Measurements from ENCODE around the gene NRARP. TPM values are rescaled to one million over a fixed set of nuclear protein-coding genes. Genes with fewer than 3 reads are reported as not detected.

Gene NRARP
- total RNA-seq, 1 experiment from 2014 or later = 51.5 TPM

DNA sequence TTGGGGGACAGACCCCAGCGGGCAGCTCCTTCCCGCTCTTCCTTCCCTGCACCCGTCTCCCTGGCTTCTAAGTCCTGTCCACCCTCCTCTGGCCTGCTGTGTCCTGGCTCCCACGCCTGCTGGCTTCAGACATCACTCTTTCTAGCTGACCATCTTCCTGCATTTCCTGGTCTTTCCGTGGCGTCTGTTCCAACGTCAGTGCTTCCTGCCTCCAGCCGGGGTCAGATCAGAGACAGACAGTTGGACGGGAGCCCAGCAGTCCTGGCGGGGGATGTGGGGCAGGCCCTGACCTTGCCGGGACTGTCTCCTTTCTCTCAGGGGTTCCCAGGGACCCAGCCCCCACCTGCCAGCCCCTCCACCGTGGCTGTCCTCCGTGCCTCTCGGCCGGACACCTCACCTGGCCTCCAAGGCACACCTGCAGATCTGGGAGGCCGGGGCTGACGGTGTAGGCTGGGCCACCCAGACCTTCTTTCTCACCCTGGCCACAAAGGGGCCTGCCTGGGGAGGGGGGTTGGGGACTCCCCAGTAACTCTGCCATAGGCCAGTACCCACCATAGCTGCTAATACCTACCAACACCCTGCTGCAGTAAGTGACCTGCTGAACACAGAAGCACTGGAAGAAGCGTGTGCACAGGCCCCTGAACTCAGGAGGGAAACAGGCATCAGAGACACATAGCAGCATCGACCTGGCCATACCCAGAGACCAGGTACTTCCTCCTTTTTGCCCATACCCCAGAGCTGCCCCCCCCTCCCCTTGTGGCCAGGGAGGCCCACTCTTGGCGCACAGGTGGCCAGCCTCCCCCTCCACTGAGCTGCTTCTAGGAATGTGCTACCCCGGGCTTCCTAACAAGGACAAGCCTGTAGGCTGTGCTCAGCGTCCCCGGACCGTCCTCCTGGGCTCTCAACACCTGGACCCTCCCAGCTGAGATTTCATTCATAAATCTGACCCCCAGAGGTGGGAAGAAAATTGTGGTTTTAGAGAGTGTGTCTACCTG is 5.1 kb downstream of the NRARP start:
- ATAC-seq (no peak), DNase-seq (ENCODE audit: low spot score) (peak; percentile 17)
- H3K9me3 Mint-ChIP-seq = peaks cover 4% of the 10 kb centered on the region
- peaks cover 36% of the 10 kb centered on the region for H3K27me3 Mint-ChIP-seq (ENCODE audit: low read depth)
- TF ChIP-seq, protein P1, sequence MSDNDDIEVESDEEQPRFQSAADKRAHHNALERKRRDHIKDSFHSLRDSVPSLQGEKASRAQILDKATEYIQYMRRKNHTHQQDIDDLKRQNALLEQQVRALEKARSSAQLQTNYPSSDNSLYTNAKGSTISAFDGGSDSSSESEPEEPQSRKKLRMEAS (CRISPR knock-in tag; IDR thresholded peaks at IDR 0.05) = 0 out of 2 replicates have a peak, but pooled peaks have one; percentile 3
- TF ChIP-seq, protein P2, sequence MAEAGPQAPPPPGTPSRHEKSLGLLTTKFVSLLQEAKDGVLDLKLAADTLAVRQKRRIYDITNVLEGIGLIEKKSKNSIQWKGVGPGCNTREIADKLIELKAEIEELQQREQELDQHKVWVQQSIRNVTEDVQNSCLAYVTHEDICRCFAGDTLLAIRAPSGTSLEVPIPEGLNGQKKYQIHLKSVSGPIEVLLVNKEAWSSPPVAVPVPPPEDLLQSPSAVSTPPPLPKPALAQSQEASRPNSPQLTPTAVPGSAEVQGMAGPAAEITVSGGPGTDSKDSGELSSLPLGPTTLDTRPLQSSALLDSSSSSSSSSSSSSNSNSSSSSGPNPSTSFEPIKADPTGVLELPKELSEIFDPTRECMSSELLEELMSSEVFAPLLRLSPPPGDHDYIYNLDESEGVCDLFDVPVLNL (CRISPR knock-in tag; IDR thresholded peaks at IDR 0.05; ENCODE audit: borderline replicate concordance, low read depth) = no peak
- TF ChIP-seq, protein P3, sequence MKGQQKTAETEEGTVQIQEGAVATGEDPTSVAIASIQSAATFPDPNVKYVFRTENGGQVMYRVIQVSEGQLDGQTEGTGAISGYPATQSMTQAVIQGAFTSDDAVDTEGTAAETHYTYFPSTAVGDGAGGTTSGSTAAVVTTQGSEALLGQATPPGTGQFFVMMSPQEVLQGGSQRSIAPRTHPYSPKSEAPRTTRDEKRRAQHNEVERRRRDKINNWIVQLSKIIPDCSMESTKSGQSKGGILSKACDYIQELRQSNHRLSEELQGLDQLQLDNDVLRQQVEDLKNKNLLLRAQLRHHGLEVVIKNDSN (CRISPR knock-in tag; IDR thresholded peaks at IDR 0.05) = no peak
- H3K36me3 Mint-ChIP-seq = peaks cover 2% of the 10 kb centered on the region; the same call in 1 of the 2 replicates
- H3K27ac Mint-ChIP-seq = peak overlapping the region; percentile 70; the same call in 1 of the 2 replicates
- CTCF ChIA-PET = interaction anchor here (0.6 to 3.8 kb wide), 14 partner anchors 8 to 149 kb away, joined by 3 to 22 read pairs (median 6); partner anchors contain the start of genes ENTPD8, EXD3, NOXA1 and TOR4A
- peaks cover 47% of the 10 kb centered on the region for H3K4me1 Mint-ChIP-seq
- POLR2A ChIA-PET = interaction anchor here (1.4 kb wide), 1 partner anchor 31 kb away, joined by 3 read pairs; no protein-coding TSS in a partner anchor
- peak overlapping the region; percentile 73 for H3K4me3 Mint-ChIP-seq

DNA sequence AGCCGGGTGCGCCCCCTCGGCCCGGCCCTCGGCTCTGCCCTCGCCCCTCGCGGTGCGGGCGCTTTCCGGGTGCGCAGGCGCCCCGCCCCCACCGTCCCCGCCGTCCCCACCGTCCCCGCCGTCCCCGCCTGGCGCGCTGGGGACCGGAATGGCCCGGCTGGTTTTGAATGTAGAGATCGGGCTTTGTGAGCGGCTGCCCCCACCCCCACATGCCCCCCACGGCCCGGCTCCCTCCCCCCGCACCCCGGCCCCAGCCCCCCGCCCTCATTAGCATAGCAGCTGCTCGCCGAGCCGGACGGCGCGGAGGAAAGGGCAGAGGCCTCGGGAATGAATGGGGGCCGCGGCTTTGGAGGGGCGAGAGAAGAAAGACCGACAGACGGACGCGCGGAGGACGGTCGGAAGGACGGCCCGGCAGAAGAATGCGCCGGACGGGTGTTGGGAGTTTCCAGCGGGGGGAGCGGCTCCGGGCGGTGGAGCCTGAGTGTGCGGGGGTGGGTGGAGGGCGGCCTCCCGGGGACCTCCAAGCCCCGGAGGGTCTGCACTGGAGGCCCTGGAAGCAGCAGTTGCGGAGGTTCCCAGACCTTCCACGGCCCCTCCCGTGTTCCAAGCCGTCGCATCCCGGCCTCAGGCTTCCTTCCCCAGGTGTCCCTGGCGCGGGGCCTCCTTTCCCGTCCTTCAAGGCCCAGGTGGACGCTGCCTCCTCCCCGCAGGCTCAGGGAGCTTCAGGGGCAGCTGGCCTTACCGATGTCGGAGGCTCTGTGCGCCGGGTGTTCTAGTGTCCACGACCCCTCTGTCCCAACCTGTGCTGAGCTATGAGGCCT is 6.0 kb downstream of the NRARP start:
- Mint-ChIP-seq H3K4me1 (peaks cover 47% of the 10 kb centered on the region), H3K4me3 (peak overlapping the region; percentile 73), H3K27me3 (ENCODE audit: low read depth) (peaks cover 36% of the 10 kb centered on the region), H3K9me3 (peaks cover 4% of the 10 kb centered on the region), H3K36me3 (peaks cover 2% of the 10 kb centered on the region; the same call in 1 of the 2 replicates), H3K27ac (no peak overlapping the region)
- no peak; the same call in 1 of the 2 replicates for ATAC-seq
- TF ChIP-seq, protein P1 (CRISPR knock-in tag; IDR thresholded peaks at IDR 0.05) = 0 out of 2 replicates have a peak, but pooled peaks have one; percentile 11
- TF ChIP-seq IRF2 (CRISPR knock-in tag; IDR thresholded peaks at IDR 0.05; ENCODE audit: borderline replicate concordance, low read depth) (no peak), SMAD3 (CRISPR knock-in tag; IDR thresholded peaks at IDR 0.05; ENCODE audit: borderline replicate concordance) (no peak)
- TF ChIP-seq, protein P4, sequence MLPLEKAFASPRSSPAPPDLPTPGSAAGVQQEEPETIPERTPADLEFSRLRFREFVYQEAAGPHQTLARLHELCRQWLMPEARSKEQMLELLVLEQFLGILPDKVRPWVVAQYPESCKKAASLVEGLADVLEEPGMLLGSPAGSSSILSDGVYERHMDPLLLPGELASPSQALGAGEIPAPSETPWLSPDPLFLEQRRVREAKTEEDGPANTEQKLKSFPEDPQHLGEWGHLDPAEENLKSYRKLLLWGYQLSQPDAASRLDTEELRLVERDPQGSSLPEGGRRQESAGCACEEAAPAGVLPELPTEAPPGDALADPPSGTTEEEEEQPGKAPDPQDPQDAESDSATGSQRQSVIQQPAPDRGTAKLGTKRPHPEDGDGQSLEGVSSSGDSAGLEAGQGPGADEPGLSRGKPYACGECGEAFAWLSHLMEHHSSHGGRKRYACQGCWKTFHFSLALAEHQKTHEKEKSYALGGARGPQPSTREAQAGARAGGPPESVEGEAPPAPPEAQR (CRISPR knock-in tag; IDR thresholded peaks at IDR 0.05) = no peak
- POLR2A ChIA-PET = interaction anchor here (1.4 kb wide), 1 partner anchor 30 kb away, joined by 3 read pairs; no protein-coding TSS in a partner anchor
- CTCF ChIA-PET = interaction anchor here (0.6 to 3.8 kb wide), 18 partner anchors 9 to 1080 kb away, joined by 3 to 22 read pairs (median 4); partner anchors contain the start of genes ENTPD8, EXD3, NOXA1 and TOR4A
- DNase-seq (ENCODE audit: low spot score) = peak; percentile 40

DNA sequence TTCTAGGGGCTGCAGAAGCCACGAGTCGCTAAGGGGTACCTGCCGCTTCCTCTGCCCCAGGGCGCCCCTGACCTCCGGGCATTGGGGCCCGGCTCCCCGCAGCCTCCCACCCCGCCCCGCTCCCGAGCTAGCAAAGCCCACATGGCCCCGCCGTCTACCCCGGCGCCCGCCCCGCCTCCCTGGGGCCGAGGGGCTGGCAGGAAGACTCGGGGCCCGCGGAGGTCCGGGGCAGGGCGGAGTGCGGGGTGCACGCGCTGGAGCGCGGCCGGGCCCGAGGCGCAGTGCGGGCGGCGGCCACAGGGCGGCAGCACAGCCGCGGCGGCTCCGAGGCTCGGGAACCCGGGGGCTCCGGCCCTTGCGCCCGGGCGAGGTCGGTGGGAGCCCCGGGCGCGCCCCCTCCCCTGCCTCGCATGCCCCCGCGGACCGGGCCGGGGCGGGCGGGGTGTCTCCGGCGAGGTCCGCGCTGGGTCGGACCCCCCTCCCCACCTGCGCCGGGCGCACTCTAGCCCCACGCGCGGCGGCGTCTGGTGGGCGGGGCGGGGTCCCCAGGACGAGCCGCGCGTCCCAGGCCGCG is 6.7 kb downstream of the NRARP start:
- peaks cover 2% of the 10 kb centered on the region; the same call in 1 of the 2 replicates for H3K36me3 Mint-ChIP-seq
- peaks cover 47% of the 10 kb centered on the region for H3K4me1 Mint-ChIP-seq
- peak overlapping the region; percentile 50 for H3K4me3 Mint-ChIP-seq
- H3K27me3 Mint-ChIP-seq (ENCODE audit: low read depth) = peaks cover 36% of the 10 kb centered on the region
- no peak overlapping the region for H3K27ac Mint-ChIP-seq
- peak; percentile 53 for ATAC-seq
- DNase-seq (ENCODE audit: low spot score) = peak; percentile 71
- peaks cover 4% of the 10 kb centered on the region for H3K9me3 Mint-ChIP-seq
- TF ChIP-seq, protein P5, sequence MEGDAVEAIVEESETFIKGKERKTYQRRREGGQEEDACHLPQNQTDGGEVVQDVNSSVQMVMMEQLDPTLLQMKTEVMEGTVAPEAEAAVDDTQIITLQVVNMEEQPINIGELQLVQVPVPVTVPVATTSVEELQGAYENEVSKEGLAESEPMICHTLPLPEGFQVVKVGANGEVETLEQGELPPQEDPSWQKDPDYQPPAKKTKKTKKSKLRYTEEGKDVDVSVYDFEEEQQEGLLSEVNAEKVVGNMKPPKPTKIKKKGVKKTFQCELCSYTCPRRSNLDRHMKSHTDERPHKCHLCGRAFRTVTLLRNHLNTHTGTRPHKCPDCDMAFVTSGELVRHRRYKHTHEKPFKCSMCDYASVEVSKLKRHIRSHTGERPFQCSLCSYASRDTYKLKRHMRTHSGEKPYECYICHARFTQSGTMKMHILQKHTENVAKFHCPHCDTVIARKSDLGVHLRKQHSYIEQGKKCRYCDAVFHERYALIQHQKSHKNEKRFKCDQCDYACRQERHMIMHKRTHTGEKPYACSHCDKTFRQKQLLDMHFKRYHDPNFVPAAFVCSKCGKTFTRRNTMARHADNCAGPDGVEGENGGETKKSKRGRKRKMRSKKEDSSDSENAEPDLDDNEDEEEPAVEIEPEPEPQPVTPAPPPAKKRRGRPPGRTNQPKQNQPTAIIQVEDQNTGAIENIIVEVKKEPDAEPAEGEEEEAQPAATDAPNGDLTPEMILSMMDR (IDR thresholded peaks at IDR 0.05) = 0 out of 2 replicates have a peak, but pooled peaks have one; percentile 53
- TF ChIP-seq ZNF232 (CRISPR knock-in tag; IDR thresholded peaks at IDR 0.05) (no peak), FOXP1 (CRISPR knock-in tag; IDR thresholded peaks at IDR 0.05; ENCODE audit: borderline replicate concordance) (peak; percentile 22; the same call in 1 of the 2 replicates)
- TF ChIP-seq, protein P1 (CRISPR knock-in tag; IDR thresholded peaks at IDR 0.05) = 0 out of 2 replicates have a peak, but pooled peaks have one; percentile 3
- POLR2A ChIA-PET = interaction anchor here (1.4 kb wide), 1 partner anchor 29 kb away, joined by 3 read pairs; no protein-coding TSS in a partner anchor
- CTCF ChIA-PET = interaction anchor here (0.6 to 2.4 kb wide), 7 partner anchors 9 to 1079 kb away, joined by 3 to 10 read pairs (median 4); partner anchors contain the start of genes EXD3, NOXA1 and TOR4A

Data from WTC11 (cell line).